GM12891 (cell line): Measurements from ENCODE around the gene BRIP1.
"Not testable (repeated sequence)": the region's sequence is repeated elsewhere in the genome, so short reads cannot be mapped to it uniquely, and the experiment has no call there.

Experiments
- PAX5 ChIP-seq: IDR thresholded peaks from 2 replicates; pipeline ENCODE4 v1.6.1; 2011; ENCODE audit warnings: low read length, moderate library complexity, mild to moderate bottlenecking; ENCODE audit not compliant: insufficient read depth, severe bottlenecking
- POLR2A ChIP-seq: IDR thresholded peaks from 2 replicates; pipeline ENCODE4 v1.6.1; 2011; ENCODE audit warnings: low read depth, low read length, control low read depth
- POLR2AphosphoS5 ChIP-seq: IDR thresholded peaks from 2 replicates; pipeline ENCODE4 v1.6.1; 2011; ENCODE audit warnings: low read depth, low read length, control low read depth
- POU2F2 ChIP-seq: IDR thresholded peaks from 2 replicates; pipeline ENCODE4 v1.6.1; 2011; ENCODE audit warnings: low read depth, mild to moderate bottlenecking, control low read depth, low read length, moderate library complexity
- SPI1 ChIP-seq: IDR thresholded peaks from 2 replicates; pipeline ENCODE4 v1.6.1; 2011; ENCODE audit warnings: low read depth, low read length, control low read depth
- TAF1 ChIP-seq: IDR thresholded peaks from 2 replicates; pipeline ENCODE4 v1.6.1; 2011; ENCODE audit warnings: low read depth, low read length, control low read depth

DNA sequence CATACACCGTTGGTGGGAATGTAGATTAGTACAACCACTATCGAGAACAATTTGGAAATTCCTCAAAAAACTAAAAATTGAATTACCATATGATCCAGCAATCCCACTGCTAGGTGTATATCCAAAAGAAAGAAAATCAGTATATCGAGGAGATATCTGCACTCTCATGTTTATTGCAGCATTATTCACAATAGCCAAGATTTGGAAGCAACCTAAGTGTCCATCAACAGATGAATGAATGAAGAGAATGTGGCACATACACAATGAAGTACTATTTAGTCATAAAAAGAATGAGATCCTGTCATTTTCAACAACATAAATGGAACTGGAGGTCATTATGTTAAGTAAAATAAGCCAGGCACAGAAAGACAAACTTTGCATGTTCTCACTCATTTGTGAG, 44.1 kb downstream of the BRIP1 start:
- not testable (repeated sequence) for TF ChIP-seq TAF1, POLR2AphosphoS5, POLR2A, POU2F2, PAX5, SPI1
